Left lobe of liver (tissue), 2 donors: ENCODE measurements around the gene SDR39U1. TPM values are rescaled to one million over a fixed set of nuclear protein-coding genes. Genes with fewer than 3 reads are reported as not detected.
A peak's percentile ranks its signal among the peaks of the same experiment; 100 is the strongest.

Source experiments
- ATAC-seq: fragments of 200-7000 bp; cut with Tn5 transposase; one replicate; pipeline ENCODE4 v1.9.1; 2020; ENCODE audit warnings: mild to moderate bottlenecking, moderate library complexity
- DNase-seq: peaks from one replicate; pipeline ENCODE4 v3.0.0-alpha.2; 2020; ENCODE audit warnings: low spot score
- total RNA-seq: library from RNA; stranded (reverse); gene quantifications from one replicate; pipeline ENCODE4 v1.2.1, GENCODE V29; 2021
- donor health status: DM: no; HTN: no; CAD: no; lungs with moderate emphysema.
- donor health status: DM: no; HTN: yes; CAD: no.

The SDR39U1 gene
- total RNA-seq, 1 donor from 2014 or later = 32.4 TPM

DNA sequence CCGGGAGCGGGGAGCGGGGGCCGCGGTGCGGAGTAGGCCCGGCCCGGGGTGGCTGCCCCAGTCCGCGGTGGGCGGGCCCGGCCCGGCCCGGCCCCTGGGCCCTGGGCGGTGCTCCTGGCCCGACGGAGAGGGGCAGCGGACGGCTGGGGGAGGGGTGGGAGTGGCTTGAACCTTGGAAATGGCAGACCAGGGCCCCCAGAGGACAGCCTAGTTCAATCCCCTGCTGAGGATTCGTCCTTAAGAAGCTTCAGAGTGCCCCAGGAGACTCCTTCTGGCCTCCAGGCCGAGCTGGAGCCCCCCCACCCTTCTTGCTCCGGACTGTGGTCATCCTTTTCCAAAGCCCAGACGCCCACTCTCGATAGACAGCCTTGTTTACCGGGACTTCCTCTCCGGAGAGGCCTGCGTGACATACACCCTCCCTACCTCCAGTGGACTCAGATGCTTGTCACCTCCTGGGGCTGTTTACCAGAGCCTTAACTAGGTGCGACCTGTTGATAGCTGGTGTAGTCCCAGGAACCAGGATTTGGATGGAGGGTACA is 12.4 kb downstream of the SDR39U1 start:
- DNase-seq = peak; percentile 83

DNA sequence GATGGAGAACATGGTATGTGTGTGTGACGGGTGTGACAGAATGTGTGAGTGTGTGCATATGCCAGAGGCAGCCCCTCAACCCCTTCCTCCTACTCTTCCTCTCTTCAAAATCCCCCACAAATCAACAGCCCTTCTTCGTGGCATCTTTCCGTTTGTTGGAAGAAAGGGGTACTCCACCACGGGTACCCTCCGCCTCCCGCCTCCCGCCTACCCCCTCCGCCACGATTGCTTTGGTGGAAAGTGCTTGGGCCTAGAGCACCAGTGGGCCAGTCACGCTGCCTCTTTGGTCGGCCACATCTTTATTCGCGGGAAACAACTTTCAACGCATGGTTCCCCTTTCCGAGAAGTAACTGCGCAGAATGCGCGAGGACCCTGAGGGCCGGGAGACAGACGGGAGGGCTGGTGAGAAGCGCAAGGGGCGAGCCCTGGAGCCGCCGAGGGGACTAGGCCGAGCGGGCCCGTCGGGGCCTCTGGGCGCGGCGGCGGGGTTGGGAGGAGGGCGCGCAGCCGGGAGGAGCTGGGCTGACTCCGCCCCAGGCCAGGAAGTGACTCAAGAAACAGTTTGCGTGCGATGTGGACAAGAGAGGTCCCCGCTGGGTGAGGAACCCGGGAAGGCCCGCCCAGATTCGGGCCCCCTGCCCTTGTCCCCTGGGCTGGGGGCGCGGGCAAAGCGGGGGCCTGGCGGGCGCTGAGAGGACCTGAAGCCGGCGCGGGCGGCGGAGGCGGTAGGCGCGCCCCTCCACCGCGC is 13.0 kb downstream of the SDR39U1 start, which contains the start of the genes CBLN3 and KHNYN:
CBLN3 (minus strand) TSS at position 274 of the 748 bp plus-strand sequence. CDS start 614 bp downstream, outside the sequence.
KHNYN (plus strand) TSS at position 560 of the 748 bp plus-strand sequence. CDS start 777 bp downstream, outside the sequence.
- DNase-seq (peak; percentile 90), ATAC-seq (peak; percentile 74)

More for the DNA sequence above, 12.4 kb downstream of the SDR39U1 start:
- ATAC-seq = peak; percentile 73

DNA sequence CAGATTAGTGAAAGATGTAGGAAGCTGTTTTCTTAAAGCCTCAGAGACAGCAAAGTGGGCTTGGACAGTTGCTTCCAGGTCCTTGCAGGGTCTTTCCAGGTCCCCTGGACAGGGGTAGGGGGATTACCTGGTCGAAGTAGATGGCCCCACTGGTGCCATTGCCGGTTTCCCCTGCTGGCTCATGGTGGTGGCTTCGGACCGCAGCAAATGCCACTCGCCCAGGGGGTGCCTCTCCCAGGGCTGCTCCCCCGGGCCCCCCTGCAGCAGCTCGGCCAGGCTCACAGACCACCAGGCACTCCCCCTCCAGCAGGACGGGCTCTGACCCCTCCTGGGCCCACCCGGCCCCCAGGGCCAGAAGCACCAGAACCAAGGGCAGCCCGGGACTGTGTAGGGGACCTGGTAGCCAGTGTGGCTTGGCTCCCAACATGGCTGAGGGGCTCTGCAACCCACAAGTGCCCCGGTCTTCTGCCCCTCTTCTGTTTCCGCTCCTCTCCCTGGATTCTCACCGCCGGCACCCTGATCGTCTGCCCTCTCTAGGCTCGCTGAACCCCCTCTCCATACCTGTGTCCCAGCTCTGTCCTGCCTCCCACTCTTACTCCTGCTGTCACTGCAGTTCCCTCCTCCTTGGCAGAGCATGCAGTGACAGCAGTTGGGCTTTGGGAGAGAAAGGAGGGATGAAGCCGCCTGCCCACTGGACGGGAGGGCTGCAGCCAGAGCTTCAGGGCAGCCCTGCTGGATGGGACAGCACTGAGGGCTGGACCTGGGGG is 13.8 kb downstream of the SDR39U1 start:
- no peak for DNase-seq

DNA sequence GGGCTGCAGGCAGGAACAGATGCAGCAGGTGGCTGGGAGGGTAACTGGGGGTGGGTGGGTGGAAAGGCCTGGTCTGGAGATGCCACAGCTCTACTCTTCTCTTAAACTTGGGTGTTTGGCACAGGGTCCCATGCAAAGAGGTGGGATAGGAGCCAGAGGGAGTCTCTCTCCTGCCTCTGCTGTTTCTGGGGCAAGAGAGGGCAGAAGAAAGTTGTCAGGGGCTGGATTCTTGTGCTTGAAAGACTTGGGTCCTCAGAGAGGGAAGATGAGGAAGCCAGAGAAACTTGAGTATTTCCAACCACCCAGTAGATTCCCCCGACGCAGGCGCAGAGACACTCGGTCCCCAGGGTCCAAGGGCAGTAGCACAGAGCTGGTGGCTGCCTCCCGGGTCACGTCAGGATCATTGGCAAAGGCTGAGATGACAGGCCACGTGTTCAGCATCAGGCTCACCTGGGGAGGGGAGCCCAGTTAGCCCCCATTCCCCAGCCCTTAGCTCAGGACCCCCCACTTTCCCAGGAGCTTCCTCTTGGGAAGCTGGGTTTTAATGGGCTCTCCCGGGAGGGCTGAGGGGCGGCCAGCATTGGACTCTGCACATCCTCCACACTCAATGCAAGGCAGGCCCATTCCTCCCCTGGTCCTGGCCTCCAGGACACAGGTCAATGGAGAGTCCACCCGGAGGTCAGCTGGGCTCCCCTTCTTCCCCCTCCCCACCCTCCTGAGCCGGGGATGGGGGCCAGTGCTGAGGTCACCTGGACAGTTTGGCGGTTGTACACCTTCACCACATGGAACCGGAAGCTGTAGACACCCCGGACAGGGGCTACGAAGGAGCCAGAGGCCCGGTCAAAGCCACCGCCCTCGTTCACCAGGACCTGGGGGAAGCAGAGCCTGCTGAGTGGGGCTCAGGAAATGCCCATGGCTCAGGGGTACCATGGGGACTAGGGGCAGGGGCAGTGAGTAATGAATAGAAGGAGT is 14.8 kb downstream of the SDR39U1 start:
- ATAC-seq = peak; percentile 14
- peak; percentile 81 for DNase-seq

More for the DNA sequence above, 13.8 kb downstream of the SDR39U1 start:
- ATAC-seq = no peak

GRCh38 chr14:24426912-24427536 is 15.6 kb downstream of the SDR39U1 start:
- DNase-seq = peak; percentile 88
- peak; percentile 70 for ATAC-seq

GRCh38 chr14:24426150-24426911 is 16.2 kb downstream of the SDR39U1 start:
- DNase-seq (no peak), ATAC-seq (no peak)

- DNase-seq = no peak
- ATAC-seq = no peak
Observed at GRCh38 chr14:24425704-24426103, 16.9 kb downstream of the SDR39U1 start.

GRCh38 chr14:24422694-24423601 is 19.6 kb downstream of the SDR39U1 start:
- ATAC-seq = no peak
- no peak for DNase-seq

DNA sequence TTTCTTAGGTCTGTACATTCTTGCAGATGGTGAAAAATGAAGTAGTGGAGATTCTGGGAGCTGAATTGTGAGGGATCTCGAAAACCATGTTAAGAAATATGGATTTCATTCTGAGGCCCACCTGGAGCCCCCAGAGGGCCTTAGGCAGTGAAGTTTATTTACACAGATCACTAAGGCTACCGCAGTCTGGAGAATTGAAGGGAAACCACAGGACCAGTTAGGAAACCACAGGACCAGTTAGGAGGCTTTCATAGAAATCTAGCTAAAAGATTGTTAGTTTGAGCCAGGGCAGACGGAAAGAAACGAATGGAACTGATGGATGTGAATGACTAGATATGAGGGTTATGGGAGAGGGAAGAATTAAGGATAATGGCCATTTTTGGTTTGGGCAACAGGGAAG is 20.3 kb downstream of the SDR39U1 start:
- ATAC-seq (no peak), DNase-seq (no peak)

DNA sequence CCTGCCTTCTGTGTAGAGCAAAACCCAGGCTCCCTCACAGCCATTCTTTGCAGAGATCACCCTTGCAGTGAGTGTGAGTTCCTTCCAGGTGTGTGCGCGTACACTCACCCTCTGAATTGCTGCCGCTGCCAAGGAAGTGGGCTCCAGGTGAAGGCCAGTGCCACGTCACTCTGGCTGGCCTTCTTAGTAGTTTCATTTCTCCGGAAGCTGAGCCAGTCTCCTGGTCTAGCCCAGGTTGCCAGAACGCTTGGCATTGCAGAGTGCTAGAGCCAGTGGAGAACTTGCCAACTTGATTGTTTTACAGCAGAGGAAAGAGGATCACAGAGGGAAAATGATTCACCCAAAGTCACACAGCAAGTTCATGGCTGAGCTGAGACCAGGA is 24.1 kb downstream of the SDR39U1 start:
- DNase-seq (peak; percentile 77), ATAC-seq (peak; percentile 89)

DNA sequence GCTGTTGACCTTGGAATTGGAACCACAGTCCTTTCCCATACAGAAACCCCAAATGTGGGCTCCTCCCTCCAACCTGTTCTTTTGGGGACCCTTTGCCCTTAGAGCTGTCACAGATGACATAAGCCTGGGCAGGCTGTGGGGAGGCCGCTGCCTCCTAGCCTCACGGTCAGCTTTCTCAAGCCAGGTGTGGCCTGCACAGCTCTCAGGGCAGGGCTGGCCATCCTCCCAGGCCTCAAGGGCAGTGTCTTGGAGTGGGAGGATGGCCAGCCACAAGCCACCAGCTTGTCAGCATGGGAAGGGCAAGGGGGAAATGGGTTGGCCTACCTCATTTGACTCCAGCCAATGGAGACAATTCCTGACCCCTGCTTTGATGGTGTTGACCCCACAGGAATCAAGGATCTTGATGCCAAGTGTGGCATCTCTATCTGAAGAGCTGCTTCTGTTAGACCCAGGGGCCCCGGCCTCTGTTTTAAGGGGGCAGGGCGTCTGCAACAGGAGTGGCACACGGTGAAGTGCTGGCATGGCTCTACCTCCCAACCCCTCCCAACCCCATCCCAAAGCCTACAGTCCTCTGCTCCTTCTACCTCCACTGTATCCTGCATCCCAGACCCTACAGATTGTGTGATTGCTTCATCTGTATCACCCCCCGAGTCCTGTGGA is 24.6 kb downstream of the SDR39U1 start:
- no peak for ATAC-seq
- no peak for DNase-seq

GRCh38 chr14:24416932-24417619 is 25.5 kb downstream of the SDR39U1 start:
- ATAC-seq = no peak
- DNase-seq = no peak

- DNase-seq (no peak), ATAC-seq (no peak)
Observed at GRCh38 chr14:24416254-24416931, 26.2 kb downstream of the SDR39U1 start.

DNA sequence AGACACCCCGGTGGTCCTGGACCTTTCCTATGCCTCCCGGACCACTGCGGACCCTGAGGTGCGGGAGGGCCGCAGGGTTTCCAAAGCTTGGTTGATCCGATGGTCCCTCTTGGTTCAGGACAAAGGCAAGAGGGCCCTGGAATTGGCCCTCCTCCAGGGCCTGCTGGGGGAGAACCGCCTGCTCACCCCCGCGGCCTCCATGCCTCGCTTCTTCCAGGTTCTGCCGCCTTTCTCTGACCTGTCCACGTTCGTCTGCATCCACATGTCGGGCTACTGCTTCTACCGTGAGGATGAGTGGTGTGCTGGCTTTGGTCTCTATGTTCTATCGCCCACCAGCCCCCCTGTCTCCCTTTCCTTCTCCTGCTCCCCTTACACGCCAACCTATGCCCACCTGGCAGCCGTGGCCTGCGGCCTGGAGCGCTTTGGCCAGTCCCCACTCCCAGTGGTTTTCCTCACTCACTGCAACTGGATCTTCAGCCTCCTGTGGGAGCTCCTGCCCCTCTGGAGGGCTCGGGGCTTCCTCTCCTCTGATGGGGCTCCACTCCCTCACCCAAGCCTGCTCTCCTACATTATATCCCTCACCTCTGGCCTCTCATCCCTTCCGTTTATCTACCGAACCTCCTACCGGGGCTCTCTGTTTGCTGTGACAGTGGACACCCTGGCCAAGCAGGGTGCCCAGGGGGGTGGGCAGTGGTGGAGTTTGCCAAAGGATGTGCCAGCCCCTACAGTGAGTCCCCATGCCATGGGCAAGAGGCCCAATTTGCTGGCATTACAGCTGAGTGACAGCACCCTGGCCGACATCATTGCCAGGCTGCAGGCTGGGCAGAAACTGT is 26.9 kb downstream of the SDR39U1 start:
- no peak for DNase-seq
- no peak for ATAC-seq

- ATAC-seq = no peak
- DNase-seq = no peak
Observed at GRCh38 chr14:24414732-24415420, 27.7 kb downstream of the SDR39U1 start.
